Trophoblast cell (in vitro differentiated cells and primary cell): ENCODE data around the gene FERMT2.

Experiments
- DNase-seq, 2 donors: peaks; one replicate each; pipeline ENCODE4 v3.0.0-alpha.2; 2016
- H2AFZ ChIP-seq: 2 replicates; pipeline ENCODE4 v1.6.1; 2013; ENCODE audit warnings: low read length, moderate library complexity, mild to moderate bottlenecking; ENCODE audit not compliant: insufficient read depth, poor library complexity
- H2AK5ac ChIP-seq: 2 replicates; pipeline ENCODE4 v1.6.1; 2013; ENCODE audit warnings: mild to moderate bottlenecking, low read length
- H2BK120ac ChIP-seq: 2 replicates; pipeline ENCODE4 v1.6.1; 2013; ENCODE audit warnings: low read length, mild to moderate bottlenecking, moderate library complexity; ENCODE audit not compliant: insufficient read depth, poor library complexity
- H2BK12ac ChIP-seq: 2 replicates; pipeline ENCODE4 v1.6.1; 2013; ENCODE audit warnings: mild to moderate bottlenecking, low read length, moderate library complexity
- H2BK5ac ChIP-seq: 2 replicates; pipeline ENCODE4 v1.6.1; 2013; ENCODE audit warnings: low read length, low read depth, moderate library complexity, mild to moderate bottlenecking; ENCODE audit not compliant: poor library complexity
- H3K14ac ChIP-seq: 2 replicates; pipeline ENCODE4 v1.6.1; 2013; ENCODE audit warnings: mild to moderate bottlenecking, low read length
- H3K18ac ChIP-seq: 2 replicates; pipeline ENCODE4 v1.6.1; 2013; ENCODE audit warnings: mild to moderate bottlenecking, low read length
- H3K23ac ChIP-seq: 2 replicates; pipeline ENCODE4 v1.6.1; 2013; ENCODE audit warnings: low read length
- H3K27ac ChIP-seq: 2 replicates; pipeline ENCODE4 v1.5.1; 2013; ENCODE audit warnings: low read depth, mild to moderate bottlenecking, inconsistent platforms, low read length, moderate library complexity
- H3K27me3 ChIP-seq: 2 replicates; pipeline ENCODE4 v1.6.1; 2013; ENCODE audit warnings: inconsistent platforms, mild to moderate bottlenecking, low read length, moderate library complexity; ENCODE audit not compliant: insufficient read depth
- H3K36me3 ChIP-seq, 2 experiments: 1 replicate in 1 of 2; 2 replicates in 1 of 2; pipeline ENCODE4 v1.6.1; 2013; ENCODE audit warnings: low read length in 2 of 2, mild to moderate bottlenecking in 2 of 2, moderate library complexity in 1 of 2; ENCODE audit not compliant: insufficient read depth in 2 of 2, control insufficient read depth in 1 of 2
- H3K4ac ChIP-seq: 2 replicates; pipeline ENCODE4 v1.6.1; 2013; ENCODE audit warnings: low read depth, mild to moderate bottlenecking, low read length, moderate library complexity
- H3K4me1 ChIP-seq, 2 experiments: 1 replicate in 1 of 2; 2 replicates in 1 of 2; pipeline ENCODE4 v1.6.1; 2013; ENCODE audit warnings: low read length in 2 of 2, mild to moderate bottlenecking in 2 of 2, moderate library complexity in 1 of 2; ENCODE audit not compliant: insufficient read depth in 2 of 2, control insufficient read depth in 1 of 2
- H3K4me2 ChIP-seq: 2 replicates; pipeline ENCODE4 v1.6.1; 2013; ENCODE audit warnings: inconsistent platforms, mild to moderate bottlenecking, low read length, moderate library complexity
- H3K4me3 ChIP-seq: 2 replicates; pipeline ENCODE4 v1.5.1; 2013; ENCODE audit warnings: mild to moderate bottlenecking, low read depth, low read length, inconsistent platforms
- H3K79me1 ChIP-seq: one replicate; pipeline ENCODE4 v1.6.1; 2013; ENCODE audit warnings: low read length
- H3K79me2 ChIP-seq: 2 replicates; pipeline ENCODE4 v1.6.1; 2013; ENCODE audit warnings: low read length, mild to moderate bottlenecking; ENCODE audit not compliant: control insufficient read depth, insufficient read depth, poor library complexity
- H3K9ac ChIP-seq: 2 replicates; pipeline ENCODE4 v1.6.1; 2013; ENCODE audit warnings: mild to moderate bottlenecking, low read length
- H3K9me3 ChIP-seq: 2 replicates; pipeline ENCODE4 v1.6.1; 2013; ENCODE audit warnings: low read depth, mild to moderate bottlenecking, control low read depth, inconsistent platforms, low read length; ENCODE audit not compliant: insufficient read depth
- H4K12ac ChIP-seq: 2 replicates; pipeline ENCODE4 v1.6.1; 2013; ENCODE audit warnings: low read depth, mild to moderate bottlenecking, low read length, moderate library complexity
- H4K8ac ChIP-seq: 2 replicates; pipeline ENCODE4 v1.6.1; 2013; ENCODE audit warnings: low read depth, mild to moderate bottlenecking, low read length, moderate library complexity
- H4K91ac ChIP-seq: one replicate; pipeline ENCODE4 v1.6.1; 2013; ENCODE audit warnings: low read depth, mild to moderate bottlenecking, low read length, moderate library complexity
- WGBS: extraction: QIAGEN DNeasy Blood & Tissue Kit; methylation state at CpG from one replicate; pipeline ENCODE4 v1.1.7; 2013; ENCODE audit warnings: missing lambda C conversion rate; ENCODE audit not compliant: insufficient read length, insufficient coverage; ENCODE audit errors: extremely low coverage; 5-methylcytosine and 5-hydroxymethylcytosine counted together

The FERMT2 gene

DNA sequence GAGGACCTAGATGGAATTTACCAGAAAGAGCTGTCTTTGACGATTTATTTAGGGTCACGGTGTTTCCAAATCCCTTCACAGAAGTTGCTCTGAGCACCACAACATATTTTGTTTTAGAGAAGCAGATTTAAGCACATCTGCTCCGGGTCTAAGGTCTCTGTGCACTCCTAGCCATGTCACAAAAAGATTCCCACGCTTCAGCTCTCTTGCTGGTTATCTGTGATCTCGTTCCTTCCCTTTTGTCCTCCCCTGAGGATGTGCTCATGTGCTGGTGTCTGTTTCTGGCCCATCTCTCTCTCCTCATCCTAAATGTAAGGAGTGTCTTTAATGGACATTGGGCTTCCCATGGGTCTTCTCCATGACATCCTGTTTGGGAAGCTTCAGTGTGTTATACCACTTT lies 105.8 kb downstream of the FERMT2 start:
- Histone ChIP-seq H3K79me2 (no peaks in the 10 kb centered on the region), H4K8ac (no peak overlapping the region), H2BK5ac (no peak overlapping the region), H3K9me3 (no peaks in the 10 kb centered on the region), H2AK5ac (no peak overlapping the region), H3K14ac (no peak overlapping the region), H3K4me1 (peaks cover 0 to 3% of the 10 kb centered on the region in 2 experiments), H3K9ac (no peak overlapping the region), H3K4me3 (no peak overlapping the region), H3K23ac (no peak overlapping the region), H3K18ac (no peak overlapping the region), H3K36me3 (no peaks in the 10 kb centered on the region), H3K4ac (no peak overlapping the region), H3K4me2 (no peak overlapping the region), H2BK120ac (no peak overlapping the region), H4K91ac (no peak overlapping the region), H3K79me1 (no peaks in the 10 kb centered on the region), H2BK12ac (no peak overlapping the region), H3K27ac (no peak overlapping the region), H4K12ac (no peak overlapping the region), H2AFZ (no peak overlapping the region), H3K27me3 (no peaks in the 10 kb centered on the region)
- no CpG with 5 or more reads among the region's 5 CpGs for WGBS
- peak in 1 of 2 donors; percentile 20 for DNase-seq

DNA sequence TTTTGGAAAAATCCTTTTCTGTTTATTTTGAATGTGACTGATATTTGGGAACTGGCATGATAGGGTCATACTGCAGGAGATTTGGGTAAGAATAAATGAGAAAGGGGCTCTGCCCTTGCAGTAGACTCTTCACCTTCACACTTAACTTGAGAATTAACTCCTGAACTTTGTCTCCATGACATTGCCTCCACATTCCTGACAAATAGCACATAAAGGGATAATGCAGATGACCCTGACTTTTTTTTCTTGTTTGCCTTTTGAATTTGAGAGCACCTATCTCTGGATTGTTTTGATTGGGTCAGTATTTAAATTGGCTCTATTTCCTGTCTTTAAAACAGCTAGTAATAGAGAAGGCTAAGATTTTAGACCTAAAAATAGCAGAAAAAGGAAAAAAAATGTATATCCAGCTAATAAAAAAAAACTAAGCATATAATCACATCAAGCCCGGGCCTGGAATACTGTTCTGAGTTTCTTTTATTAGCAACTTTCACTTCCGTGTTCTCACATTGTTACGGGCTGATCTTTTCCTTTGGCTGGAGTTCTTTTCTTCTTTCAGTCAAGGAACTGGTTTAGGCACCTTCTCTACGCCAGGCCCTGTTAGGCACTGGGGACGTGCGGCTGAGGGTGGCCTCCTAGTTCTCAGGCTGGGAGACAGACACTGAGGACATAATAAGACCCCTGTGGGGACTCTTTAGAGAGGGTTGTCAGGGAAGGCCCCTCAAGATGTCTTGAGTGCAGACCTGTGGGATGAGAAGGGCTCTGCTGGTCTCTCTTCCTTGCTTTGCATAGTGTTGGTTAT lies 106.4 kb downstream of the FERMT2 start:
- Histone ChIP-seq H3K79me1 (no peaks in the 10 kb centered on the region), H3K36me3 (no peaks in the 10 kb centered on the region), H3K4me2 (no peak overlapping the region), H3K9me3 (no peaks in the 10 kb centered on the region), H4K8ac (peak overlapping the region; percentile 13), H3K4me1 (peaks cover 0 to under 1% of the 10 kb centered on the region in 2 experiments), H3K14ac (no peak overlapping the region), H3K27ac (no peak overlapping the region), H2BK5ac (no peak overlapping the region), H3K4ac (no peak overlapping the region), H2BK120ac (peak overlapping the region; percentile 34), H3K4me3 (no peak overlapping the region), H3K27me3 (no peaks in the 10 kb centered on the region), H2AK5ac (no peak overlapping the region), H4K91ac (no peak overlapping the region), H3K23ac (no peak overlapping the region), H2BK12ac (peak overlapping the region; percentile 5), H3K18ac (no peak overlapping the region), H4K12ac (peak overlapping the region; percentile 48), H2AFZ (no peak overlapping the region), H3K79me2 (no peaks in the 10 kb centered on the region), H3K9ac (no peak overlapping the region)
- WGBS: no CpG with 5 or more reads among the region's 6 CpGs
- DNase-seq: peak in 1 of 2 donors; percentile 43

GRCh38 chr14:52840877-52841276 lies 110.0 kb downstream of the FERMT2 start:
- Histone ChIP-seq H3K4me2 (no peak overlapping the region), H3K9ac (no peak overlapping the region), H3K18ac (no peak overlapping the region), H3K79me1 (peaks cover 2% of the 10 kb centered on the region), H4K91ac (no peak overlapping the region), H2AK5ac (no peak overlapping the region), H3K14ac (no peak overlapping the region), H3K4me3 (no peak overlapping the region), H2BK12ac (no peak overlapping the region), H3K36me3 (no peaks in the 10 kb centered on the region), H3K27me3 (no peaks in the 10 kb centered on the region), H2BK120ac (no peak overlapping the region), H4K12ac (no peak overlapping the region), H3K9me3 (no peaks in the 10 kb centered on the region), H3K4ac (no peak overlapping the region), H3K79me2 (no peaks in the 10 kb centered on the region), H3K27ac (no peak overlapping the region), H3K4me1 (peaks cover 0 to 2% of the 10 kb centered on the region in 2 experiments), H4K8ac (no peak overlapping the region), H3K23ac (no peak overlapping the region), H2AFZ (no peak overlapping the region), H2BK5ac (no peak overlapping the region)
- no CpG with 5 or more reads among the region's 3 CpGs for WGBS
- no peak for DNase-seq

GRCh38 chr14:52837451-52837850 lies 113.4 kb downstream of the FERMT2 start:
- H3K27me3 ChIP-seq: no peaks in the 10 kb centered on the region
- peaks cover 11% of the 10 kb centered on the region for H3K79me1 ChIP-seq

More at GRCh38 chr14:52837451-52837850, 113.4 kb downstream of the FERMT2 start:
- H3K79me2 ChIP-seq: no peaks in the 10 kb centered on the region
- no peak overlapping the region for H3K23ac ChIP-seq
- H3K4ac ChIP-seq: no peak overlapping the region
- no peak overlapping the region for H3K4me2 ChIP-seq
- no peaks in the 10 kb centered on the region for H3K36me3 ChIP-seq
- H2BK12ac ChIP-seq: peak overlapping the region; percentile 4
- H3K9me3 ChIP-seq: no peaks in the 10 kb centered on the region
- peak overlapping the region; percentile 55 for H4K91ac ChIP-seq
- peak overlapping the region; percentile 25 for H2BK120ac ChIP-seq
- no peak for DNase-seq
- peak overlapping the region; percentile 45 for H3K18ac ChIP-seq
- WGBS: no CpG with 5 or more reads among the region's 7 CpGs
- H4K12ac ChIP-seq: no peak overlapping the region
- H2AFZ ChIP-seq: no peak overlapping the region
- H3K14ac ChIP-seq: no peak overlapping the region
- peaks cover 7 to 8% of the 10 kb centered on the region in 2 experiments for H3K4me1 ChIP-seq
- no peak overlapping the region for H3K27ac ChIP-seq
- H4K8ac ChIP-seq: no peak overlapping the region
- H3K9ac ChIP-seq: no peak overlapping the region
- H3K4me3 ChIP-seq: no peak overlapping the region
- no peak overlapping the region for H2AK5ac ChIP-seq
- peak overlapping the region; percentile 17 for H2BK5ac ChIP-seq
